GM10847 (cell line): Measurements from ENCODE around the gene KPNA1.

Source experiments
- POLR2A ChIP-seq: IDR thresholded peaks from 2 replicates; pipeline ENCODE4 v1.6.1; 2011; ENCODE audit not compliant: insufficient read length; ENCODE audit errors: extremely low read depth

KPNA1 gene

DNA sequence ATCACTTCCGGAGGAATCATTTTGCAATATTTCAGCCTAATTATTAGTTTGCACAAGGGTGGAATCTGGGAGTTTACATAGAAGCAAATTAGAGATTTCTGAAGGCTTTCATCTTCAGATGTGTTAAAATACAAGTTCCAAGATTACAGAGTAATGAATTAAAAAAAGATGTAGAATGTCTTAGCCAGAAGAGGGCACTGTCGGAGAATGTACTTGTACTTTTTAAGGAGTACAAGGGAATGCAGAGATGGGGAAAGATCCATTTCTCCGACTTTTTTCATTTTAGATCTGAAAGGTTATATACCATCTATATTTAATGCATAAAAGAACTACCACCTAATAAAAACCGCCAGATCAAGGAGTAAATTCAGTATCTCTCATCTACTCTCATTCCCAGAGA lies 55.7 kb downstream of the KPNA1 start:
- no peak for TF ChIP-seq POLR2A

GRCh38 chr3:122457706-122458105 lies 57.0 kb downstream of the KPNA1 start:
- TF ChIP-seq POLR2A = no peak

- TF ChIP-seq POLR2A = no peak
Measured at GRCh38 chr3:122456074-122456473, 58.7 kb downstream of the KPNA1 start.

DNA sequence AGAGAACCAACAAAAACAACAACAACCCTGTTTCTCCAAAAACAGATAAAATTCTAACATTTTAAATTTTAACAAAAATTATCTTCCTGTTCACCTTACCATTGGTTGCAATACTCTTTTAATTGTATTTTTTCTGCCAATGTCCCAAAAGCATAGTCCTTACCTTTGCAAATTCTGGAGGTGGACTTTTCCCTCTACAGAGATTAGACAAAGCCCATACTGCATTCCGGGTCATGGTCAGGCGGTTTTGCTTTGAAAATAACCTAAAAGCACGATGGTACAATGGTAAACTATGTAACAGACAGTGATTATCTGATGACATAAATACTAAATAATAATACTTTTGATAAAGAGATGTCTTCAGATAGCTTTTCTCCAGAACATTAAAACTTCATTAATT lies 63.4 kb downstream of the KPNA1 start:
- TF ChIP-seq POLR2A = no peak

GRCh38 chr3:122443090-122443489 lies 71.6 kb downstream of the KPNA1 start:
- TF ChIP-seq POLR2A = no peak

GRCh38 chr3:122435950-122436349 lies 78.8 kb downstream of the KPNA1 start:
- TF ChIP-seq POLR2A = no peak

DNA sequence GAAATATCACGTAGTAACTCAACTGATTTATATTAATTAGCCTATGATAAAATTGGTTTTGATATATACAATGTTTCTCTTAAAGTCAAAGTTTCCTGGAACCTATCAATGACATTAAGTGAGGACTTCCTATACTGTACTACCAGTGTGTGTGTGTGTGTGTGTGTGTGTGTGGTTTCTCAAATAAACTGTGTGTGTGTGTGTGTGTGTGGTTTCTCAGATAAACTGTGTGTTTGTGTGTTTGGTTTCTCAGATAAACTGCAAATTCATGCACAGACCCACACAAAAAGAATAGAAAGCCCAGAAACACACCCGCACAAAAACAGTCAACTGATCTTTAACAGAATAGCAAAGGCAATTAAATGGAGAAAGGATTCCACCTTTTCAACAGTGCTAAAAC lies 84.4 kb downstream of the KPNA1 start:
- TF ChIP-seq POLR2A = no peak

DNA sequence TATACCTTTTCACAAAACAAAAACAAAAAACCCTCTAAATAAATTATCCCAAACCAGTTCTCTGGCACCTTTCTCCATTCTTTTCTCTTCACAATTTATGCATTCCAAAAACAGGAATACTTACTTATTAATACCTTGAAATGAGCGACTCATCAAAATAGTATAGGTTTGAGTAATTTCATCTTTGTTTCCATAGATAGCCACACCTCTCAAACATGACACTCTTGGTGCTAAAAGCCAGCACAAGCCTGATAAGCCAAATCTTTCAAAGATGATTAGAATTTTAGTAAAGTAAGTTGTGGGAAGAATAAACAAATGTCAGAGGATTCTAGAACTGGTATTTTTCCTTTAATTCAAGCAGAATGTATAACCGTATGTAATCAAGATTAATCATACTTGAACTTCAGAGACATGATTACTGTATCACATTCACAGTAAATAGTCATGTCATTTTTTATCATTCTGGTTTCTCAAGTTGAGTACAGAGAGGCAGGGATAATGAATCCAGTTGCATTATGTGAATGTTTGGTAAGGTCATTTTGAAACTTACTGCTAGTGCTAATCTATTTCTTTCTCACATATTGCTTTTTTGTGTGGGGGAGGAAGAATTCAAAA lies 86.8 kb downstream of the KPNA1 start:
- TF ChIP-seq POLR2A = no peak

DNA sequence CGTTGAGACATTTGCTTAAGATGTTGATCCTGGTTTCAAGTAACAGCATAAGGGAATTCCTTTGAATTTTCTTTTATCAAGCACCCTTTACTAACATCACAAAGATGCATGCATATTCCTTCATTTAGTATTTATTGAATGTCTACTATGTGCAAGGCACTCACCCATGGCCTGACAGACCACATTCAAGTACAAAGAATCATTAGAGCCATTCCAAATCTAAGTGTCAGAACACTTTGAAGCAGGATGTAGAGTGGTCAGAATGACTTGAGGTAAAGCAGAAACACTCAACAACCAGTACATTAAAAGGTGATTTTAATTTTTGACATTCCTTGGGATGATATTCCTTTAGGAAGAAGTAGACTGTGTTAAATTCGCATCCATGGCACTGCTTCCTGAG lies 92.9 kb downstream of the KPNA1 start:
- no peak for TF ChIP-seq POLR2A

DNA sequence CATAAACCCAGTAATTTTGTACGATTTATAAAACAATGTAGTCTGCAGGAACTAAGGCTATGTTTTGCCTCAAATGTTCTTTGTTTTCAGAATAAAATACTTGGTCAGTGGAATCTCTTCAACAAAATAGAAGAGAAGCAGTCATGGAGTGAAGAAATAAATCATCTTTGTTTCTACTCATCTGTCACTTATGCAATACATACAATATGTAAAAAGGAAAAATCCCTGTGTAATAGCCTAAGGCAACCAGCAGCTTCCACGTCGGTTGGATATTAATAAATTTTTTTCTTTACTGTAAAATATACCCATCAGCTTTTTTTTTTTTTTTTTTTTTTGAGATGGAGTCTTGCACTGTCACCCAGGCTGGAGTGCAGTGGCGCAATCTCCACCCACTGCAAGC lies 93.6 kb downstream of the KPNA1 start:
- TF ChIP-seq POLR2A = no peak

GRCh38 chr3:122416966-122417365 lies 97.8 kb downstream of the KPNA1 start:
- TF ChIP-seq POLR2A = no peak

GRCh38 chr3:122415762-122416654 lies 98.7 kb downstream of the KPNA1 start, which contains the start of gene WDR5B:
TSS of gene WDR5B (minus strand) at chr3:122416062. CDS start at chr3:122415528, 534 bp downstream.
- TF ChIP-seq POLR2A = peak; percentile 71

DNA sequence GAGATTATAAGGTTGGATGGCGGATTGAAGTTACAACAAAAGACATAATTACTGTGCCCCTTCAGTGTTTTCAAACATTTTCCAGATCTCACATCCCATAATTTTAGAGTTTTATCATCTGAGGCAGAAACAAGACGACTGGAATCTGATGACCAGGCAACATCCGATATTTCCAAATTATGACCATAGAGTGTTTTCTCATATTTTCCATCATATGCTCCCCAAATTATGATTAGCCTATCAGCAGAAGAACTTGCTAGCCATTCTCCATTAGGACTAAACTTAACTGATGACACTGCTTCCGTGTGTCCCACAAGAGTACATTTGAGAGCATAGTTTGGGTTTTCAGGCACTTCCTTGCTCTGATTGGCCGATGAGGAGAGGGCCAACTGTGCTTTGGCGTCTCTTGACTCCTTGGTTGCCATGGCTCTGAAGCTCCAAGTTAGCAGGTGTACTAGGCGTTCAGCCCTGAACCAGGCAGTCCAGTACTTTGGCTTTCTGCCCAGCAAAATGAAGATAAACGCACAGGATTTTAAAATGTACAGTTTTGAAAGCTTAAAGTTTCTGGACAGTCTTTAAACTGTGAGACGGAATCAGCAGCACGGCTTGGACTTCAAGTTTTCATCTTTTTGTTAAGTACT lies 99.5 kb downstream of the KPNA1 start:
- no peak for TF ChIP-seq POLR2A

GRCh38 chr3:122414391-122414790 lies 100.3 kb downstream of the KPNA1 start:
- no peak for TF ChIP-seq POLR2A

- TF ChIP-seq POLR2A = no peak
Measured at GRCh38 chr3:122410639-122411038, 104.1 kb downstream of the KPNA1 start.

DNA sequence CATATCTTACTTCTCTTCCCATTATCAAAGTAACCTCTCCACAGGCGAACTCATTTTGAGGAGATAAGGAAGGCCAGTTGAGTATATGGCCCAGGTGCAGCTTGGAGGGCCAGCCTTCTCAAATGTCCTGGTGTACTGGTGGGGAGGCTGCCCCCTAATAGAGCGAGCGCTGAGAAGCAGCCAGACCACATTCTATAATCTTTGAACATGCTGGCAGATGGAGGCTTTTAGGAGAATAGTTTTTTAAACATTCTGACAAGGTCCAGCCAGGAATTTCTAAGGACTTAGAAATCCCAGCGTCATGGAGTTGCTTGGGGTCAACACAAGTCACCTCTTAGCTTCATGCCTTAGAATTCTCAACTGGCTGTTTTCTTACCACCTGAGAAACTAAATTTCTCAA lies 104.6 kb downstream of the KPNA1 start:
- no peak for TF ChIP-seq POLR2A
